C4-2B (cell line): Measurements from ENCODE around the gene GTF3C5.
"Not testable (repeated sequence)": the region's sequence is repeated elsewhere in the genome, so short reads cannot be mapped to it uniquely, and the experiment has no call there.

Source experiments
- H3K27ac ChIP-seq: fragments of 450-650 bp; 2 replicates; pipeline ENCODE4 v1.5.1; 2017
- CTCF ChIP-seq: fragments of 450-650 bp; conservative IDR thresholded peaks from 2 replicates; pipeline ENCODE4 v1.5.1; 2017; ENCODE audit warnings: mild to moderate bottlenecking
- ZFX ChIP-seq: fragments of 450-650 bp; IDR thresholded peaks from 2 replicates; pipeline ENCODE4 v1.6.1; 2017

Gene GTF3C5

GRCh38 chr9:133080161-133080560, 49.4 kb downstream of the GTF3C5 start:
- TF ChIP-seq ZFX (no peak), CTCF (no peak)
- no peak overlapping the region for H3K27ac ChIP-seq

- H3K27ac ChIP-seq: not testable (repeated sequence)
Measured at GRCh38 chr9:133080786-133081779, 50.3 kb downstream of the GTF3C5 start.

- not testable (repeated sequence) for H3K27ac ChIP-seq
Measured at GRCh38 chr9:133081957-133082644, 51.3 kb downstream of the GTF3C5 start.

GRCh38 chr9:133083688-133084087, 52.9 kb downstream of the GTF3C5 start:
- not testable (repeated sequence) for H3K27ac ChIP-seq

- not testable (repeated sequence) for H3K27ac ChIP-seq
Measured at GRCh38 chr9:133086212-133086860, 55.5 kb downstream of the GTF3C5 start.

- TF ChIP-seq CTCF (no peak), ZFX (no peak)
- H3K27ac ChIP-seq: no peak overlapping the region
Measured at GRCh38 chr9:133086894-133087293, 56.1 kb downstream of the GTF3C5 start.

- no peak overlapping the region for H3K27ac ChIP-seq
- TF ChIP-seq ZFX: no peak
- no peak for TF ChIP-seq CTCF
Measured at GRCh38 chr9:133087429-133088145, 56.8 kb downstream of the GTF3C5 start.

- no peak overlapping the region for H3K27ac ChIP-seq
- no peak for TF ChIP-seq CTCF
- no peak for TF ChIP-seq ZFX
Measured at GRCh38 chr9:133088146-133088750, 57.5 kb downstream of the GTF3C5 start.

GRCh38 chr9:133088756-133089155, 58.0 kb downstream of the GTF3C5 start:
- no peak overlapping the region for H3K27ac ChIP-seq
- TF ChIP-seq ZFX (no peak), CTCF (no peak)
